HepG2 (cell line): ENCODE data around the gene UBE2I. TPM values are rescaled to one million over a fixed set of nuclear protein-coding genes. Genes with fewer than 3 reads are reported as not detected.

Experiments
- ATAC-seq: fragments of 200-7000 bp; cut with Tn5 transposase; 3 replicates; pipeline ENCODE4 v1.9.1; 2020; ENCODE audit warnings: mild to moderate bottlenecking, moderate library complexity
- BruUV-seq: library from RNA; stranded (reverse); fragments of 400-500 nt; replicated peaks from 2 replicates; lab custom pipeline; 2021; lab: Mats Ljungman, UMichigan
- CTCF ChIA-PET: fragments of 300-600 bp; formaldehyde crosslinking; extraction: SDS; loops from one replicate; lab custom pipeline; 2021; ENCODE audit warnings: low total read pairs, inconsistent platforms, low intra/inter-chr PET ratio; lab: Yijun Ruan, JAX
- POLR2A ChIA-PET: fragments of 350-600 bp; sonication (Branson Sonifier 250); formaldehyde crosslinking; loops from one replicate; lab custom pipeline; 2020; ENCODE audit warnings: antibody characterized with exemption, inconsistent platforms; lab: Yijun Ruan, JAX
- DNase-seq: peaks from one replicate; pipeline ENCODE4 v3.0.0-alpha.2; 2015; ENCODE audit warnings: low spot score
- FAIRE-seq: peaks from 3 replicates; lab custom pipeline; 2011; peaks lifted over from hg19 to GRCh38; lab: Jason Lieb, UNC
- H2AFZ ChIP-seq: one replicate; pipeline ENCODE4 v1.6.1; 2011; ENCODE audit warnings: low read length, inconsistent platforms
- H3K27ac ChIP-seq: fragments of 300-600 bp; 3 replicates; pipeline ENCODE4 v1.8.0; 2011; ENCODE audit warnings: mixed run types, mild to moderate bottlenecking, mixed read lengths, low read length, inconsistent platforms; ENCODE audit not compliant: insufficient read depth; ENCODE audit errors: extremely low read length
- H3K27me3 ChIP-seq, 2 experiments: fragments of 200-600 bp in 1 of 2; 2 replicates in 1 of 2; 3 replicates in 1 of 2; pipeline versions ENCODE4 v1.6.0 to v1.8.0; 2011; ENCODE audit warnings: low read length in 2 of 2, mild to moderate bottlenecking in 2 of 2, moderate library complexity in 2 of 2, inconsistent platforms in 1 of 2; ENCODE audit not compliant: insufficient read depth in 2 of 2, control insufficient read depth in 1 of 2
- H3K36me3 ChIP-seq, 2 experiments: fragments of 200-600 bp in 1 of 2; replicated peaks in 1 of 2; 2 replicates in 1 of 2; 3 replicates in 1 of 2; pipeline versions ENCODE4 v1.5.1 to v1.8.0; 2011; ENCODE audit warnings: low read length in 2 of 2, inconsistent platforms in 1 of 2; ENCODE audit not compliant: insufficient read depth in 2 of 2, control insufficient read depth in 1 of 2
- H3K4me1 ChIP-seq: 2 replicates; pipeline ENCODE4 v1.5.1; 2012; ENCODE audit warnings: low read length, inconsistent platforms; ENCODE audit not compliant: insufficient read depth
- H3K4me2 ChIP-seq: 2 replicates; pipeline ENCODE4 v1.6.0; 2011; ENCODE audit warnings: low read depth, low read length, inconsistent platforms
- H3K4me3 ChIP-seq, 3 experiments: fragments of 200-600 bp in 1 of 3; sonication (generic), shearing (Covaris generic) in 1 of 3; replicated peaks in 1 of 3; 2 replicates each; pipeline ENCODE4 v1.5.1; 2011 to 2016; ENCODE audit warnings: low read length in 3 of 3, inconsistent platforms in 2 of 3, low read depth in 2 of 3, mild to moderate bottlenecking in 2 of 3, control low read depth in 1 of 3, mixed read lengths in 1 of 3; ENCODE audit not compliant: insufficient read depth in 1 of 3
- H3K79me2 ChIP-seq: one replicate; pipeline ENCODE4 v1.6.1; 2011; ENCODE audit warnings: low read length, inconsistent platforms; ENCODE audit not compliant: insufficient read depth
- H3K9ac ChIP-seq: 2 replicates; pipeline ENCODE4 v1.6.0; 2011; ENCODE audit warnings: mild to moderate bottlenecking, low read depth, low read length, inconsistent platforms; ENCODE audit not compliant: insufficient read depth
- H3K9me3 ChIP-seq: 2 replicates; pipeline ENCODE4 v1.5.1; 2012; ENCODE audit warnings: mild to moderate bottlenecking, low read length
- H4K20me1 ChIP-seq: 2 replicates; pipeline ENCODE4 v1.6.0; 2011; ENCODE audit warnings: inconsistent platforms, mild to moderate bottlenecking, low read length, moderate library complexity; ENCODE audit not compliant: insufficient read depth
- ATM ChIP-seq: fragments of 450-650 bp; IDR thresholded peaks from 2 replicates; pipeline ENCODE4 v1.7.1; 2017; ENCODE audit warnings: mild to moderate bottlenecking, borderline replicate concordance
- EZH2 ChIP-seq: conservative IDR thresholded peaks from 2 replicates; pipeline ENCODE4 v1.6.1; 2012; ENCODE audit warnings: mild to moderate bottlenecking, low read depth, low read length, moderate library complexity
- ZNF75D ChIP-seq: sonication (generic); formaldehyde crosslinking; IDR thresholded peaks from 2 replicates; pipeline ENCODE4 v1.8.1; 2023; ENCODE audit warnings: missing genetic modification reagents, mild to moderate bottlenecking, borderline replicate concordance
- ZNF839 ChIP-seq: sonication (generic); formaldehyde crosslinking; IDR thresholded peaks from 2 replicates; pipeline ENCODE4 v1.4.0; 2020; ENCODE audit warnings: missing genetic modification reagents, mild to moderate bottlenecking, borderline replicate concordance
- WGBS: methylation state at CpG from one replicate; pipeline ENCODE4 v1.1.6; 2017; ENCODE audit warnings: low lambda C conversion rate; 5-methylcytosine and 5-hydroxymethylcytosine counted together
- in situ Hi-C: cut with HindIII; loops from 2 replicates; pipeline ENCODE4 v1.10.0; 2017; ENCODE audit warnings: low pct_unique_long_range_greater_than_20kb; ENCODE audit not compliant: extremely low pct_ligation_motif_present
- intact Hi-C: fragments of 100-400 bp; cut with micrococcal nuclease; formaldehyde crosslinking; loops from one replicate; pipeline ENCODE4 v1.10.0; 2022; ENCODE audit not compliant: unreplicated experiment
- polyA plus RNA-seq, 8 experiments: library from polyadenylated mRNA; depleted of rRNA in 3 of 8; stranded (reverse) in 7 of 8; unstranded in 1 of 8; fragments of >200 nt; fragmentation: Illumina TruSeq in 4 of 8; extraction: Trizol in 4 of 8; gene quantifications; 2 replicates each; pipeline versions ENCODE4 v1.2.1 to v1.2.3, GENCODE V29; 2011 to 2016; ENCODE audit warnings: low read depth in 4 of 8, missing spikeins in 1 of 8, mixed read lengths in 1 of 8; ENCODE audit not compliant: insufficient read depth in 1 of 8
- total RNA-seq, 5 experiments: library from RNA; depleted of rRNA; stranded (reverse); fragments of >200 nt; fragmentation: Illumina TruSeq; extraction: Trizol; gene quantifications; 2 replicates each; pipeline ENCODE4 v1.2.3, GENCODE V29; 2016; ENCODE audit warnings: low read depth in 1 of 5
- TF ChIP-seq, protein P1 (sequence below): IDR thresholded peaks from 2 replicates; pipeline ENCODE4 v1.6.1; 2016; ENCODE audit warnings: low read depth
- TF ChIP-seq, protein P2 (sequence below), 2 experiments: sonication (generic) in 1 of 2; formaldehyde crosslinking in 1 of 2; IDR thresholded peaks; 2 replicates each; pipeline versions ENCODE4 v1.4.0 to v1.6.1; 2016 to 2020; ENCODE audit warnings: borderline replicate concordance in 1 of 2, low read depth in 1 of 2, mild to moderate bottlenecking in 1 of 2, missing genetic modification reagents in 1 of 2
- TF ChIP-seq, protein P3 (sequence below): sonication (generic); formaldehyde crosslinking; IDR thresholded peaks from 2 replicates; pipeline ENCODE4 v1.5.1; 2020; ENCODE audit warnings: mild to moderate bottlenecking, missing genetic modification reagents, moderate library complexity

UBE2I gene
- total and polyA plus RNA-seq, 2 of the 13 experiments (the other 11 are each of a cell fraction or from before 2014, with no cell fraction given): 75.8 to 98.9 TPM

DNA sequence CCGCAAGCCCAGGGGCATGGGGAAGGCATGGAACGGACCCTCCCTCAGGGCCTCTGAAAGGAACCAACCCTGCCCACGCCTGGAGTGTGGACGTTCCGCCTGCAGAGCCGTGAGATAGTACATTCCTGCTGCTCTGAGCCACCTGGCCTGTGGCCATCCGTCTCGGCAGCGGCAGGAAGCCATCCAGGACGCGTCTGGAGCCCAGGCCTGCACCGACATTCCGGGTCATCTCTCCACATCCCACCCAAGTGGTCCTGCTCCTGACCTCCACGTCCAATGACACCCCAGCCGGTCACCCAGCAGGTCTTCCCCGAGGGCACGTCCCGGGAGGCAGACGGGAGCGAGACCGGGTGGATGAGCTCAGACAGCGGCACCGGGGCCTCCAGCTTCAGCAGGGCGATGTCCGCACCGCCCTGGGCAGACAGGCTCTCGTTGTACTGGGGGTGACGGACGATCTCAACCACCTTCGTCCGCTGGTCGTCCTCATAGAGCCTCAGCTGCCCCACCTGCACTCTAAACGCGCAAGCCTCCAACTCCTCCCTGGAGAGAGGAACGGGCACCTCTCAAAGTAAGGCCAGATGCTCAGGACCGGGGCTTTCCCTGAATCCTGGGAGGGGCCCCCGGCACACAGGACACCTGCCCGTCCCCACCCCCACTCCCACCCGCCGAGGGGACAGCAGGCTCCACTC, 21.3 kb upstream of the UBE2I start:
- CTCF ChIA-PET: no interaction called here
- Histone ChIP-seq H3K4me1 (peaks cover 42% of the 10 kb centered on the region), H3K27ac (no peak overlapping the region), H3K36me3 (no peaks in the 10 kb centered on the region), H3K4me2 (no peak overlapping the region; the same call in 1 of the 2 replicates), H3K79me2 (no peaks in the 10 kb centered on the region), H4K20me1 (no peaks in the 10 kb centered on the region), H3K9ac (no peak overlapping the region), H3K4me3 (peak overlapping the region in 1 of 3 experiments; percentile 17; a peak in 1 of 6 replicates), H3K9me3 (no peaks in the 10 kb centered on the region), H2AFZ (no peak overlapping the region), H3K27me3 (peaks cover 23 to 62% of the 10 kb centered on the region in 2 experiments)
- ATAC-seq: peak; percentile 13; the same call in 2 of the 3 replicates
- no TSS peak for BruUV-seq
- FAIRE-seq: no peak
- in situ Hi-C loops (no loop called here), intact Hi-C loops (no loop called here)
- TF ChIP-seq, protein P1, sequence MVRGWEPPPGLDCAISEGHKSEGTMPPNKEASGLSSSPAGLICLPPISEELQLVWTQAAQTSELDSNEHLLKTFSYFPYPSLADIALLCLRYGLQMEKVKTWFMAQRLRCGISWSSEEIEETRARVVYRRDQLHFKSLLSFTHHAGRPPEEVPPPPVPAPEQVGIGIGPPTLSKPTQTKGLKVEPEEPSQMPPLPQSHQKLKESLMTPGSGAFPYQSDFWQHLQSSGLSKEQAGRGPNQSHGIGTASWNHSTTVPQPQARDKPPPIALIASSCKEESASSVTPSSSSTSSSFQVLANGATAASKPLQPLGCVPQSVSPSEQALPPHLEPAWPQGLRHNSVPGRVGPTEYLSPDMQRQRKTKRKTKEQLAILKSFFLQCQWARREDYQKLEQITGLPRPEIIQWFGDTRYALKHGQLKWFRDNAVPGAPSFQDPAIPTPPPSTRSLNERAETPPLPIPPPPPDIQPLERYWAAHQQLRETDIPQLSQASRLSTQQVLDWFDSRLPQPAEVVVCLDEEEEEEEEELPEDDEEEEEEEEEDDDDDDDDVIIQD: no peak
- TF ChIP-seq EZH2 (peak; percentile 91), ZNF75D (CRISPR knock-in tag) (no peak), ATM (no peak), ZNF839 (CRISPR knock-in tag) (no peak)
- TF ChIP-seq, protein P2, sequence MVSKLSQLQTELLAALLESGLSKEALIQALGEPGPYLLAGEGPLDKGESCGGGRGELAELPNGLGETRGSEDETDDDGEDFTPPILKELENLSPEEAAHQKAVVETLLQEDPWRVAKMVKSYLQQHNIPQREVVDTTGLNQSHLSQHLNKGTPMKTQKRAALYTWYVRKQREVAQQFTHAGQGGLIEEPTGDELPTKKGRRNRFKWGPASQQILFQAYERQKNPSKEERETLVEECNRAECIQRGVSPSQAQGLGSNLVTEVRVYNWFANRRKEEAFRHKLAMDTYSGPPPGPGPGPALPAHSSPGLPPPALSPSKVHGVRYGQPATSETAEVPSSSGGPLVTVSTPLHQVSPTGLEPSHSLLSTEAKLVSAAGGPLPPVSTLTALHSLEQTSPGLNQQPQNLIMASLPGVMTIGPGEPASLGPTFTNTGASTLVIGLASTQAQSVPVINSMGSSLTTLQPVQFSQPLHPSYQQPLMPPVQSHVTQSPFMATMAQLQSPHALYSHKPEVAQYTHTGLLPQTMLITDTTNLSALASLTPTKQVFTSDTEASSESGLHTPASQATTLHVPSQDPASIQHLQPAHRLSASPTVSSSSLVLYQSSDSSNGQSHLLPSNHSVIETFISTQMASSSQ (IDR thresholded peaks at IDR 0.05; ENCODE audit: low read depth): no peak
- TF ChIP-seq, protein P2 (CRISPR knock-in tag; IDR thresholded peaks at IDR 0.05; ENCODE audit: borderline replicate concordance): no peak
- TF ChIP-seq, protein P3, sequence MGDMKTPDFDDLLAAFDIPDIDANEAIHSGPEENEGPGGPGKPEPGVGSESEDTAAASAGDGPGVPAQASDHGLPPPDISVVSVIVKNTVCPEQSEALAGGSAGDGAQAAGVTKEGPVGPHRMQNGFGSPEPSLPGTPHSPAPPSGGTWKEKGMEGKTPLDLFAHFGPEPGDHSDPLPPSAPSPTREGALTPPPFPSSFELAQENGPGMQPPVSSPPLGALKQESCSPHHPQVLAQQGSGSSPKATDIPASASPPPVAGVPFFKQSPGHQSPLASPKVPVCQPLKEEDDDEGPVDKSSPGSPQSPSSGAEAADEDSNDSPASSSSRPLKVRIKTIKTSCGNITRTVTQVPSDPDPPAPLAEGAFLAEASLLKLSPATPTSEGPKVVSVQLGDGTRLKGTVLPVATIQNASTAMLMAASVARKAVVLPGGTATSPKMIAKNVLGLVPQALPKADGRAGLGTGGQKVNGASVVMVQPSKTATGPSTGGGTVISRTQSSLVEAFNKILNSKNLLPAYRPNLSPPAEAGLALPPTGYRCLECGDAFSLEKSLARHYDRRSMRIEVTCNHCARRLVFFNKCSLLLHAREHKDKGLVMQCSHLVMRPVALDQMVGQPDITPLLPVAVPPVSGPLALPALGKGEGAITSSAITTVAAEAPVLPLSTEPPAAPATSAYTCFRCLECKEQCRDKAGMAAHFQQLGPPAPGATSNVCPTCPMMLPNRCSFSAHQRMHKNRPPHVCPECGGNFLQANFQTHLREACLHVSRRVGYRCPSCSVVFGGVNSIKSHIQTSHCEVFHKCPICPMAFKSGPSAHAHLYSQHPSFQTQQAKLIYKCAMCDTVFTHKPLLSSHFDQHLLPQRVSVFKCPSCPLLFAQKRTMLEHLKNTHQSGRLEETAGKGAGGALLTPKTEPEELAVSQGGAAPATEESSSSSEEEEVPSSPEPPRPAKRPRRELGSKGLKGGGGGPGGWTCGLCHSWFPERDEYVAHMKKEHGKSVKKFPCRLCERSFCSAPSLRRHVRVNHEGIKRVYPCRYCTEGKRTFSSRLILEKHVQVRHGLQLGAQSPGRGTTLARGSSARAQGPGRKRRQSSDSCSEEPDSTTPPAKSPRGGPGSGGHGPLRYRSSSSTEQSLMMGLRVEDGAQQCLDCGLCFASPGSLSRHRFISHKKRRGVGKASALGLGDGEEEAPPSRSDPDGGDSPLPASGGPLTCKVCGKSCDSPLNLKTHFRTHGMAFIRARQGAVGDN (CRISPR knock-in tag): 0 out of 2 replicates have a peak, but pooled peaks have one; percentile 18
- WGBS: 0% methylated on average over 9 of the region's 40 CpGs
- POLR2A ChIA-PET: no interaction called here
- DNase-seq: no peak
